HEK293 (cell line): ENCODE results near the gene KLK15.

ENCODE experiments used
- ATF2 ChIP-seq: fragments of 450-650 bp; formaldehyde crosslinking; IDR thresholded peaks from 2 replicates; pipeline ENCODE4 v1.5.1; 2016; ENCODE audit warnings: missing biosample characterization, missing genetic modification characterization, low read depth
- ELK4 ChIP-seq: IDR thresholded peaks from 2 replicates; pipeline ENCODE4 v1.6.1; 2011; ENCODE audit warnings: mild to moderate bottlenecking, low read depth, low read length, borderline replicate concordance
- GFI1B ChIP-seq: fragments of 450-650 bp; formaldehyde crosslinking; IDR thresholded peaks from 2 replicates; pipeline ENCODE4 v1.5.1; 2016; ENCODE audit warnings: missing biosample characterization, missing genetic modification characterization
- GLIS2 ChIP-seq: fragments of 450-650 bp; formaldehyde crosslinking; IDR thresholded peaks from 2 replicates; pipeline ENCODE4 v1.5.1; 2016; ENCODE audit warnings: missing biosample characterization, missing genetic modification characterization
- KLF1 ChIP-seq: fragments of 450-650 bp; formaldehyde crosslinking; IDR thresholded peaks from 2 replicates; pipeline ENCODE4 v1.5.1; 2016; ENCODE audit warnings: missing biosample characterization, missing genetic modification characterization
- KLF8 ChIP-seq: fragments of 450-650 bp; formaldehyde crosslinking; IDR thresholded peaks from 2 replicates; pipeline ENCODE4 v1.5.1; 2016; ENCODE audit warnings: missing biosample characterization, missing genetic modification characterization
- PRDM1 ChIP-seq: fragments of 450-650 bp; formaldehyde crosslinking; IDR thresholded peaks from 2 replicates; pipeline ENCODE4; 2016; ENCODE audit warnings: missing biosample characterization, missing genetic modification characterization
- PRDM10 ChIP-seq: fragments of 450-650 bp; formaldehyde crosslinking; IDR thresholded peaks from 2 replicates; pipeline ENCODE4 v1.5.1; 2016; ENCODE audit warnings: missing biosample characterization, missing genetic modification characterization
- PRDM2 ChIP-seq: fragments of 450-650 bp; formaldehyde crosslinking; IDR thresholded peaks from 2 replicates; pipeline ENCODE4 v1.5.1; 2016; ENCODE audit warnings: missing biosample characterization, missing genetic modification characterization, borderline replicate concordance
- TRIM28 ChIP-seq: IDR thresholded peaks from 2 replicates; pipeline ENCODE4 v1.6.1; 2011; ENCODE audit warnings: low read length, control low read depth, borderline replicate concordance
- ZNF169 ChIP-seq: fragments of 450-650 bp; formaldehyde crosslinking; IDR thresholded peaks from 2 replicates; pipeline ENCODE4 v1.5.1; 2016; ENCODE audit warnings: missing biosample characterization, missing genetic modification characterization
- ZNF184 ChIP-seq: fragments of 450-650 bp; IDR thresholded peaks from 2 replicates; pipeline ENCODE4 v1.5.1; 2018; ENCODE audit warnings: missing biosample characterization, mild to moderate bottlenecking, missing genetic modification characterization
- ZNF214 ChIP-seq: fragments of 450-650 bp; formaldehyde crosslinking; IDR thresholded peaks from 2 replicates; pipeline ENCODE4 v1.5.1; 2017; ENCODE audit warnings: missing biosample characterization, mild to moderate bottlenecking, missing genetic modification characterization, borderline replicate concordance
- ZNF341 ChIP-seq: fragments of 450-650 bp; formaldehyde crosslinking; IDR thresholded peaks from 2 replicates; pipeline ENCODE4; 2016; ENCODE audit warnings: low read depth, missing biosample characterization, missing genetic modification characterization
- ZNF423 ChIP-seq: fragments of 450-650 bp; formaldehyde crosslinking; IDR thresholded peaks from 2 replicates; pipeline ENCODE4 v1.5.1; 2016; ENCODE audit warnings: missing biosample characterization, missing genetic modification characterization
- ZNF426 ChIP-seq: fragments of 450-650 bp; formaldehyde crosslinking; IDR thresholded peaks from 2 replicates; pipeline ENCODE4 v1.5.1; 2017; ENCODE audit warnings: missing biosample characterization, missing genetic modification characterization, mild to moderate bottlenecking, inconsistent platforms, moderate library complexity
- ZNF449 ChIP-seq: fragments of 450-650 bp; formaldehyde crosslinking; IDR thresholded peaks from 2 replicates; pipeline ENCODE4 v1.5.1; 2017; ENCODE audit warnings: missing biosample characterization, mild to moderate bottlenecking, missing genetic modification characterization, moderate library complexity
- ZNF544 ChIP-seq: fragments of 450-650 bp; formaldehyde crosslinking; IDR thresholded peaks from 2 replicates; pipeline ENCODE4 v1.5.0; 2017; ENCODE audit warnings: missing biosample characterization, missing genetic modification characterization
- ZNF549 ChIP-seq: fragments of 450-650 bp; IDR thresholded peaks from 2 replicates; pipeline ENCODE4 v1.5.1; 2018; ENCODE audit warnings: missing biosample characterization, missing genetic modification characterization, mild to moderate bottlenecking, inconsistent platforms, moderate library complexity
- ZNF585B ChIP-seq: fragments of 450-650 bp; formaldehyde crosslinking; IDR thresholded peaks from 2 replicates; pipeline ENCODE4 v1.5.1; 2016; ENCODE audit warnings: missing biosample characterization, missing genetic modification characterization
- ZNF624 ChIP-seq: fragments of 450-650 bp; formaldehyde crosslinking; IDR thresholded peaks from 2 replicates; pipeline ENCODE4 v1.5.1; 2017; ENCODE audit warnings: missing biosample characterization, missing genetic modification characterization
- ZNF629 ChIP-seq: fragments of 450-650 bp; formaldehyde crosslinking; IDR thresholded peaks from 2 replicates; pipeline ENCODE4 v1.5.1; 2017; ENCODE audit warnings: missing biosample characterization, missing genetic modification characterization
- ZNF639 ChIP-seq: fragments of 450-650 bp; formaldehyde crosslinking; IDR thresholded peaks from 2 replicates; pipeline ENCODE4 v1.5.1; 2016; ENCODE audit warnings: missing biosample characterization, missing genetic modification characterization
- ZNF701 ChIP-seq: fragments of 450-650 bp; formaldehyde crosslinking; IDR thresholded peaks from 2 replicates; pipeline ENCODE4 v1.5.1; 2016; ENCODE audit warnings: missing biosample characterization, missing genetic modification characterization

Gene KLK15

GRCh38 chr19:50835785-50836542 is 2.6 kb upstream of the KLK15 start (continued):
- TF ChIP-seq ZNF585B (tag by site-specific recombination) (no peak), TRIM28 (no peak), ZNF426 (tag by site-specific recombination) (no peak), ZNF629 (peak; percentile 78), ZNF449 (no peak), ELK4 (no peak), ZNF639 (no peak), GFI1B (tag by site-specific recombination) (no peak), PRDM10 (tag by site-specific recombination) (no peak), PRDM1 (tag by site-specific recombination) (no peak), KLF1 (tag by site-specific recombination) (peak; percentile 46), ZNF184 (tag by site-specific recombination) (no peak), ZNF214 (tag by site-specific recombination) (no peak), ZNF624 (tag by site-specific recombination) (no peak), ZNF701 (tag by site-specific recombination) (no peak), ZNF169 (tag by site-specific recombination) (0 out of 2 replicates have a peak, but pooled peaks have one; percentile 19), ZNF341 (tag by site-specific recombination) (0 out of 2 replicates have a peak, but pooled peaks have one; percentile 13), GLIS2 (tag by site-specific recombination) (peak; percentile 86), PRDM2 (no peak), ZNF423 (tag by site-specific recombination) (peak; percentile 86; the same call in 1 of the 2 replicates), KLF8 (tag by site-specific recombination) (0 out of 2 replicates have a peak, but pooled peaks have one; percentile 14), ZNF544 (tag by site-specific recombination) (no peak), ZNF549 (no peak), ATF2 (tag by site-specific recombination) (no peak)
